Kidney (tissue), 14 donors: Measurements from ENCODE around the gene ASTN2. TPM values are rescaled to one million over a fixed set of nuclear protein-coding genes. Genes with fewer than 3 reads are reported as not detected.

Source experiments
- DNase-seq, 5 donors: peaks; one replicate each; pipeline ENCODE4 v3.0.0-alpha.2; 2013 to 2020
- FAIRE-seq: peaks from 2 replicates; lab custom pipeline; 2012; peaks lifted over from hg19 to GRCh38; lab: Jason Lieb, UNC
- H3K27ac ChIP-seq, 2 donors: one replicate each; pipeline ENCODE4 v1.7.0; 2013; ENCODE audit warnings: low read depth in 2 of 2, low read length in 2 of 2, inconsistent platforms in 1 of 2
- H3K27me3 ChIP-seq: one replicate; pipeline ENCODE4 v1.7.1; 2013; ENCODE audit warnings: low read length, inconsistent platforms; ENCODE audit not compliant: control insufficient read depth, insufficient read depth
- H3K36me3 ChIP-seq, 3 donors: one replicate each; pipeline versions ENCODE4 v1.7.0 to v1.7.1; 2013; ENCODE audit warnings: low read length in 3 of 3, control low read depth in 1 of 3, inconsistent platforms in 1 of 3; ENCODE audit not compliant: insufficient read depth in 3 of 3, control insufficient read depth in 2 of 3
- H3K4me1 ChIP-seq, 3 donors: one replicate each; pipeline versions ENCODE4 v1.7.0 to v1.7.1; 2013; ENCODE audit warnings: low read length in 3 of 3, inconsistent platforms in 1 of 3, low read depth in 1 of 3; ENCODE audit not compliant: control insufficient read depth in 2 of 3, insufficient read depth in 2 of 3
- H3K4me3 ChIP-seq, 3 donors: one replicate each; pipeline versions ENCODE4 v1.7.0 to v1.8.1; 2013; ENCODE audit warnings: low read length in 3 of 3, control low read depth in 1 of 3, inconsistent platforms in 1 of 3
- H3K9ac ChIP-seq, 3 donors: one replicate each; pipeline versions ENCODE4 v1.7.0 to v1.7.1; 2013; ENCODE audit warnings: low read length in 3 of 3, control low read depth in 1 of 3, inconsistent platforms in 1 of 3
- H3K9me3 ChIP-seq, 3 donors: one replicate each; pipeline versions ENCODE4 v1.7.0 to v1.7.1; 2013; ENCODE audit warnings: low read length in 3 of 3, control low read depth in 1 of 3, inconsistent platforms in 1 of 3; ENCODE audit not compliant: control insufficient read depth in 2 of 3, insufficient read depth in 1 of 3
- CTCF ChIP-seq: IDR thresholded peaks from 3 replicates; pipeline ENCODE4 v1.5.1; 2012; ENCODE audit warnings: mild to moderate bottlenecking, moderate library complexity, borderline replicate concordance; ENCODE audit not compliant: insufficient read depth; ENCODE audit errors: extremely low read depth
- intact Hi-C: fragments of 100-400 bp; cut with DNase I; formaldehyde crosslinking; loops from one replicate; pipeline ENCODE4 v1.11.1; 2022
- polyA plus RNA-seq: library from polyadenylated mRNA; stranded (reverse); fragments of 350-450 nt; fragmentation: Illumina TruSeq; extraction: RNeasy Lipid Tissue Mini Kit (QIAGEN cat#74804); gene quantifications from one replicate; pipeline ENCODE4 v1.2.3, GENCODE V29; 2014; ENCODE audit warnings: low read depth, low replicate concordance; ENCODE audit not compliant: insufficient read depth
- total RNA-seq: library from RNA; stranded (reverse); fragmentation: NEBNext Ultra II Directional; extraction: Animal tissue kit (Norgen Biotek cat#: 25700); gene quantifications from one replicate; pipeline ENCODE4 v1.2.1, GENCODE V29; 2021
- donor health status: control.
- donor health status: control.
- donor health status: control.
- donor health status: control.
- donor health status: control.
- donor health status: DM: yes; HTN: yes; CAD: no.
- donor health status: Normal renal cell carcinoma (clear cell type).

The ASTN2 gene
- total and polyA plus RNA-seq, 2 donors from 2014 or later, result 7.6 to 11.5 TPM

GRCh38 chr9:117170567-117170966 is 244.3 kb downstream of the ASTN2 start:
- Histone ChIP-seq H3K4me3 (no peak overlapping the region), H3K27ac (no peak overlapping the region), H3K36me3 (no peaks in the 10 kb centered on the region), H3K4me1 (no peaks in the 10 kb centered on the region), H3K27me3 (no peaks in the 10 kb centered on the region), H3K9me3 (no peaks in the 10 kb centered on the region), H3K9ac (no peak overlapping the region)
- DNase-seq (no peak), FAIRE-seq (no peak)
- TF ChIP-seq CTCF, result no peak
- intact Hi-C loops, result no loop called here

GRCh38 chr9:117169089-117169621 is 245.7 kb downstream of the ASTN2 start:
- H3K27ac ChIP-seq, result no peak overlapping the region
- H3K27me3 ChIP-seq, result no peaks in the 10 kb centered on the region
- no peak overlapping the region for H3K9ac ChIP-seq
- intact Hi-C loops, result no loop called here
- FAIRE-seq (no peak), DNase-seq (peak in 1 of 5 donors; percentile 3)
- H3K36me3 ChIP-seq, result no peaks in the 10 kb centered on the region
- no peak for TF ChIP-seq CTCF
- no peak overlapping the region for H3K4me3 ChIP-seq
- H3K9me3 ChIP-seq, result no peaks in the 10 kb centered on the region
- H3K4me1 ChIP-seq, result no peaks in the 10 kb centered on the region

GRCh38 chr9:117164512-117164911 is 250.3 kb downstream of the ASTN2 start:
- TF ChIP-seq CTCF, result no peak
- no peak for FAIRE-seq
- intact Hi-C loops, result no loop called here

GRCh38 chr9:117160254-117160653 is 254.6 kb downstream of the ASTN2 start:
- FAIRE-seq (no peak), DNase-seq (no peak)
- no peaks in the 10 kb centered on the region for H3K4me1 ChIP-seq
- H3K27me3 ChIP-seq, result no peaks in the 10 kb centered on the region
- H3K9me3 ChIP-seq, result no peaks in the 10 kb centered on the region
- H3K27ac ChIP-seq, result no peak overlapping the region
- no peak overlapping the region for H3K9ac ChIP-seq
- H3K36me3 ChIP-seq, result no peaks in the 10 kb centered on the region
- intact Hi-C loops, result no loop called here
- TF ChIP-seq CTCF, result no peak
- no peak overlapping the region for H3K4me3 ChIP-seq

More at GRCh38 chr9:117164512-117164911, 250.3 kb downstream of the ASTN2 start:
- Histone ChIP-seq H3K4me1 (no peaks in the 10 kb centered on the region), H3K27me3 (no peaks in the 10 kb centered on the region), H3K36me3 (no peaks in the 10 kb centered on the region), H3K9ac (no peak overlapping the region), H3K9me3 (no peaks in the 10 kb centered on the region), H3K27ac (no peak overlapping the region), H3K4me3 (no peak overlapping the region)
- no peak for DNase-seq
